ENCODE data around the gene P2RX6. TPM values are rescaled to one million over a fixed set of nuclear protein-coding genes. Genes with fewer than 3 reads are reported as not detected.

Gene P2RX6
- total and polyA plus RNA-seq, 9 of the 15 experiments (the other 6 are each of a cell fraction or from before 2014, with no cell fraction given): 0.01 to 3.9 (median 1.5) TPM; not detected in 1

DNA sequence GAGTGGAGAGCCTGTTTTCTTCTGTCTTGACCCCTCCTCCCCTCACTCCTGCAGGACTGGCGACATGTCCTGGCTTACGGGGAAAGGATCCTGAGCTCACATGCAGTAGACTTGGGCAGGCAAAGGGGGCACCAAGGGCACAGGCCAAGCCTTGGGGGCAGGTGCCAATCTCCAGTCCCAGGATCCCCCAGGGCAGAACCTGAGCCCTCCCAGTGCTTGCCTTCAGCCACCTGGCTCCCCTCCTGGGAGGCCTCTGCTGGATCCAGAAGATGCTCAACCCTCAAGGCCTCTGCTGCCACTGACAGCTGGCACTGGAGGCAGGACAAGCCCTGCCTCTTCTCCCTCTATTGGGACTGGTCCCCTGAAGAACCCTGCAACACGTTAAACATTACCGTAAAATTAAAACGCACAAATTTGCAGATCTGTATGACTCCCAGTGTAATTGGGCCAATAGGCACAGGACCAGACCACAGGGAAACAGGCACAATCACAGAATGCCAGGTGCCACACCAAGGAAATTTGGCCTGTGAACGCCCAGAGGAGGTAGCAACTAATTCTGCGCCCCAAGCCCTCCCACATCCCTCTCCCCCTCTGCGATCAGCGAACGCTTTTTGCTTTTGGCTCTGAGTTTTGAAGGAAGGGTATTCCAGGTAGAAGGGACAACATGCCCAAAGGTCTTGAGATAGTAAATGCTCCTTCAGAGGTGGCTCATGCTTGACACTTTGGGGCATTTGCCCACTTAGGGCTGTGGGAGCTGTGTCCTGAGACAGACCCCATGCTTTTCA, 33.8 kb upstream of the P2RX6 start (continued):
- TF ChIP-seq ZNF444 (CRISPR knock-in tag; IDR thresholded peaks at IDR 0.05) (peak; percentile 89), BHLHE40 (IDR thresholded peaks at IDR 0.05; ENCODE audit: low read length) (0 out of 2 replicates have a peak, but pooled peaks have one; percentile 31), HDAC1 (IDR thresholded peaks at IDR 0.05) (no peak), ZNF445 (CRISPR knock-in tag; IDR thresholded peaks at IDR 0.05; ENCODE audit: low read depth) (no peak), SRF (CRISPR knock-in tag; IDR thresholded peaks at IDR 0.05) (0 out of 4 replicates have a peak, but pooled peaks of 1 of the 2 experiments have one; percentile 27), ZNF561 (CRISPR knock-in tag; conservative IDR thresholded peaks at IDR 0.05) (peak; percentile 64; the same call in 1 of the 2 replicates), ZNF232 (CRISPR knock-in tag; IDR thresholded peaks at IDR 0.05) (no peak), ZNF764 (CRISPR knock-in tag; IDR thresholded peaks at IDR 0.05; ENCODE audit: low read depth) (peak; percentile 51; the same call in 1 of the 2 replicates), ETV5 (CRISPR knock-in tag; IDR thresholded peaks at IDR 0.05; ENCODE audit: low read depth) (no peak), SOX6 (IDR thresholded peaks at IDR 0.05) (no peak), NFATC3 (IDR thresholded peaks at IDR 0.05) (no peak), ZNF143 (CRISPR knock-in tag; IDR thresholded peaks at IDR 0.05) (no peak)
- TF ChIP-seq, protein P1, sequence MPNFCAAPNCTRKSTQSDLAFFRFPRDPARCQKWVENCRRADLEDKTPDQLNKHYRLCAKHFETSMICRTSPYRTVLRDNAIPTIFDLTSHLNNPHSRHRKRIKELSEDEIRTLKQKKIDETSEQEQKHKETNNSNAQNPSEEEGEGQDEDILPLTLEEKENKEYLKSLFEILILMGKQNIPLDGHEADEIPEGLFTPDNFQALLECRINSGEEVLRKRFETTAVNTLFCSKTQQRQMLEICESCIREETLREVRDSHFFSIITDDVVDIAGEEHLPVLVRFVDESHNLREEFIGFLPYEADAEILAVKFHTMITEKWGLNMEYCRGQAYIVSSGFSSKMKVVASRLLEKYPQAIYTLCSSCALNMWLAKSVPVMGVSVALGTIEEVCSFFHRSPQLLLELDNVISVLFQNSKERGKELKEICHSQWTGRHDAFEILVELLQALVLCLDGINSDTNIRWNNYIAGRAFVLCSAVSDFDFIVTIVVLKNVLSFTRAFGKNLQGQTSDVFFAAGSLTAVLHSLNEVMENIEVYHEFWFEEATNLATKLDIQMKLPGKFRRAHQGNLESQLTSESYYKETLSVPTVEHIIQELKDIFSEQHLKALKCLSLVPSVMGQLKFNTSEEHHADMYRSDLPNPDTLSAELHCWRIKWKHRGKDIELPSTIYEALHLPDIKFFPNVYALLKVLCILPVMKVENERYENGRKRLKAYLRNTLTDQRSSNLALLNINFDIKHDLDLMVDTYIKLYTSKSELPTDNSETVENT (CRISPR knock-in tag; IDR thresholded peaks at IDR 0.05): peak; percentile 2; the same call in 1 of the 2 replicates
- TF ChIP-seq, protein P2, sequence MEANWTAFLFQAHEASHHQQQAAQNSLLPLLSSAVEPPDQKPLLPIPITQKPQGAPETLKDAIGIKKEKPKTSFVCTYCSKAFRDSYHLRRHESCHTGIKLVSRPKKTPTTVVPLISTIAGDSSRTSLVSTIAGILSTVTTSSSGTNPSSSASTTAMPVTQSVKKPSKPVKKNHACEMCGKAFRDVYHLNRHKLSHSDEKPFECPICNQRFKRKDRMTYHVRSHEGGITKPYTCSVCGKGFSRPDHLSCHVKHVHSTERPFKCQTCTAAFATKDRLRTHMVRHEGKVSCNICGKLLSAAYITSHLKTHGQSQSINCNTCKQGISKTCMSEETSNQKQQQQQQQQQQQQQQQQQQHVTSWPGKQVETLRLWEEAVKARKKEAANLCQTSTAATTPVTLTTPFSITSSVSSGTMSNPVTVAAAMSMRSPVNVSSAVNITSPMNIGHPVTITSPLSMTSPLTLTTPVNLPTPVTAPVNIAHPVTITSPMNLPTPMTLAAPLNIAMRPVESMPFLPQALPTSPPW (CRISPR knock-in tag; IDR thresholded peaks at IDR 0.05): no peak
- TF ChIP-seq, protein P3, sequence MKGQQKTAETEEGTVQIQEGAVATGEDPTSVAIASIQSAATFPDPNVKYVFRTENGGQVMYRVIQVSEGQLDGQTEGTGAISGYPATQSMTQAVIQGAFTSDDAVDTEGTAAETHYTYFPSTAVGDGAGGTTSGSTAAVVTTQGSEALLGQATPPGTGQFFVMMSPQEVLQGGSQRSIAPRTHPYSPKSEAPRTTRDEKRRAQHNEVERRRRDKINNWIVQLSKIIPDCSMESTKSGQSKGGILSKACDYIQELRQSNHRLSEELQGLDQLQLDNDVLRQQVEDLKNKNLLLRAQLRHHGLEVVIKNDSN (CRISPR knock-in tag; IDR thresholded peaks at IDR 0.05): no peak

Data from K562 (cell line).